ENCODE results near the gene S100A7.

The S100A7 gene

GRCh38 chr1:153503766-153504165, 43.3 kb upstream of the S100A7 start:
- DNase-seq (ENCODE audit: low spot score): no peak
- H3K27ac ChIP-seq: no peak overlapping the region
- TF ChIP-seq CTCF (IDR thresholded peaks at IDR 0.05): no peak
- H3K4me3 ChIP-seq: no peak overlapping the region

GRCh38 chr1:153498746-153499145, 38.3 kb upstream of the S100A7 start:
- no peak overlapping the region for H3K27ac ChIP-seq
- TF ChIP-seq CTCF (IDR thresholded peaks at IDR 0.05): no peak
- no peak overlapping the region for H3K4me3 ChIP-seq
- no peak for DNase-seq (ENCODE audit: low spot score)

- Histone ChIP-seq H3K27ac (peak overlapping the region in 1 of 2 donors; percentile 26), H3K4me3 (no peak overlapping the region)
- no peak for DNase-seq (ENCODE audit: low spot score)
- no peak for TF ChIP-seq CTCF (IDR thresholded peaks at IDR 0.05)
Observed at GRCh38 chr1:153495536-153495935, 35.1 kb upstream of the S100A7 start.

GRCh38 chr1:153494976-153495535, 34.6 kb upstream of the S100A7 start:
- TF ChIP-seq CTCF (IDR thresholded peaks at IDR 0.05): peak; percentile 97
- DNase-seq (ENCODE audit: low spot score): peak; percentile 82
- no peak overlapping the region for H3K4me3 ChIP-seq
- peak overlapping the region in 1 of 2 donors; percentile 26 for H3K27ac ChIP-seq

GRCh38 chr1:153493343-153493960, 33.0 kb upstream of the S100A7 start:
- TF ChIP-seq CTCF (IDR thresholded peaks at IDR 0.05): no peak
- no peak for DNase-seq (ENCODE audit: low spot score)
- H3K27ac ChIP-seq: peak overlapping the region; percentile 85 to 92
- H3K4me3 ChIP-seq: no peak overlapping the region

- peak overlapping the region; percentile 92 to 93 for H3K27ac ChIP-seq
- TF ChIP-seq CTCF (IDR thresholded peaks at IDR 0.05): no peak
- H3K4me3 ChIP-seq: peak overlapping the region; percentile 38
- DNase-seq (ENCODE audit: low spot score): peak; percentile 92
Observed at GRCh38 chr1:153490272-153491051, 30.0 kb upstream of the S100A7 start.

All from coronary artery (tissue), 2 donors.